Measurements from ENCODE around the gene ARHGEF40.

The ARHGEF40 gene

DNA sequence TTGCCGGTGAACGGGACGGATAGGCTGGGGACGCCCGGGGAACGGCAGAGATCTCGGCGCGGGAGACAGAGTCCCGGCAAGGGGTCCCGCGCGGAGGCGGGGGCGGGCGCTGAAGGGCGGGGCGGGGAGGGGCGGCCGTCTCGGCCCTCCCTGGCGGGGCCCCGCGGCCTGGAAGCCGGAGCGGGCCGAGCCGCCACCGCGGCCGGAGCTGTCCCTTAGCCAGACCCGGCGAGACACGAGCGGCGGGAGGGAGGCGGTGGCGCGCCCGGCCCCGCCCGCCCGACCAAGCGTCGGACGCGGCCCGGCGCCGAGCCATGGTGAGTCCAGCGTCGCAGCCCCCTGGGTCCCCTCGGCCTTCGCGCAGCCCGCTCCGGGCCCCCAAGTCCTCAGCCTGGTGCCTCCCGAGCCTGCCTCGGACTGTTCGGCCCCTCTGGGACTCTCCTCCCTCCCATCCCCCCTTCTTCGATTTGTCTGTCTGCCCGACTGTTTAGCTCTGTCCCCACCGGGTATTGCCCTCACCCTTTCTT is at the start of gene ARHGEF40:
TSS of gene ARHGEF40 (plus strand) at position 222 of the 527 bp plus-strand sequence. CDS start at position 315, 93 bp downstream.
- DNase-seq: peak; percentile 54

DNA sequence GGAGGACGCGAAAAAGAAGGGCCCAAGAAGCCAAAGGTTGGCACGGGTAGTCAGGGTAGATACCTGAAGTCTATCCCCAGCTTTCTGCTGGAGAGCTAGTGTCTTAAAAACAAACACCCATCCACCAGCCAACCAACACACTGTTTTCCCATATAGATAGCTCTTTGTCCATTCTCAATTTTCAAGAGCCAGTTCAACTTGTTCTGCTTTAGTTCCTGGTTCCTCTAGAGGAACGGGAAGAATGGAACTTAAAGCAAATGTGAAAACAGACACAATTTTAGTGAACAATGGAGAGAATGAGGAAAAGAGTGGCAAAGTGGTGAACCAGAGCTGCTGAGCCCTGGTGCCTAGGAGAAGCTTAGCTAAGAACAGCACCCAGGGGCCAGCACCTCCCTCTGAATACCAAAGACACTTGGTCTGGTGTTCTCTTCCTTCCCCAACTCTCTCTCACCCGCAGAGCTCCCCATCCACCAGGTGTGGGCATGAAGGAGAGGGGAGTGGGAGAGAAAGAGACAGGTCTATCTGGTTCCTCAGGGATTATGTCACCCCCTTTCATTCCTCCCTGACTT is 49.0 kb upstream of the ARHGEF40 start:
- no peak for DNase-seq

DNA sequence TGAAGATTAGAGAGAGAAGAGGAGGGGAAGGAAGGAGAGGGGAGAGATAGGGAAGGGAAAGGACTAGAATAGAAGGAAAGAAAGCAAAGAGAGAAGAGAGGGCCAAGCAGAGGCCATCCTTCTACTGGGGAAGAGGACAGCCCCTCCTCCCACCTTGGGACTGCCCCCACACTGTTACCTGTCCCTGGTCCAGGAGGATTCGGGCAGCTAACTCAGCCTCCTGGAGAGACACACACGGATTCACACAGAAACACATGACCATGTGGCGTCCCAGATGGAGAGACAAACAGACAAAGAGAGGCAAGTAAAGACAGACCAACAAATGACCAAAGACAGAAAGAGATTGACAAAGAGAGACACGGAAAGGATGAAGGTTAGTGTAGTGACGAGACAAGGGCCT is 47.4 kb upstream of the ARHGEF40 start:
- DNase-seq: no peak

DNA sequence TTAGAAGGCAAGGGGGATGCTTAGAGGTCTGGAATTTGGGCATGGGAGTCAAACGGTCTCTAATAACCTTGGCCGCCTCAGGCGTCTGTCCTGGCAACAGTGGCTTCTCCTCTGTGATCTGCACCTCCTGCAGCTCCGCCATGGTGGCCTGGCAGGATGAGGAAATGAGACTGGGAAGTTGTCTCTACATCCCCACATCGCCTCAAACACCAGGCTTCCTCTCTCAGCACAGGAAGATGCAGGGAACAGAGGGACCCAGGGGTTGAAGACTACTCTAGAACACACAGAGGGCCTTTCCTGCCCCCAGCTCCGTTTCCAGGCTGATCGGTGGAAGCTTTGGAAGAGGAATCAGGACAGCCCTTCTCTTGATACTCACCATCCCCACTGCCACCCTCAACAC is 46.9 kb upstream of the ARHGEF40 start:
- DNase-seq: no peak

DNA sequence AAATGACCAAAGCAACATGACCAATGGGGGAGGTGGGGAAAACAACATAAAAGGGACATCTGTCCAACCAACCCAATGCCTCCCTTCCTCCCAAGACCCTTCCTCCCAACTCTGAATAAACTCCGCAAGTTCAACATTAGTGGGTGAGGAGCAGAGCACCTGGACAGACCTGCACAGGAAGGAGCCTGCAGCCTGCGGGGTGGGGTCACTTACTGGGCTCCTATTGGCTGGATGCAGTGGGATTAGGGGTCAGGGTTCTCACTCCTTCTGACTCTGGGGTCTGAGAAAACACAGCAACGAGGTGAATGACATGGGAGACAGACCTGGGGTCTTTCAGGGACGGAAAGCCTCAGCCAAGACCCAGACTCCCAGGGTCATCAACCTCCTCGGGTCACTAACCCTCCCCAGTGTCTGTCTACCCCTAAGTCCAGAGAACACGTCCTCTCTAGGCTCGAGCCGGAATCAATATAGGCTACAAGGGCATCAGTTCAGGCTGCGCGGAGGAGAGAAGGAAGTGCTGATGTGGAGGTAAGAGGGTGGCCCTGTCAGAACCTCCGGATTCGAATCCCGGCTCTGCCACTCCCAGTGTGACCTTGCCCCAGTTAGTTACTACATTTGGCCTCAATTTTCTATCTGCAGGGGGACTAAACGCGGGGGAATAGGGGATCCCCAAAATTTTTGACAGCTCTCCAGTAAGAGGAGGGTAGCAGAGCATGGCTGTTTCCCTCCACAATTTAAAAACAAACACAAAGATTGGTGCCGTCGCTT is 46.1 kb upstream of the ARHGEF40 start:
- no peak for DNase-seq

DNA sequence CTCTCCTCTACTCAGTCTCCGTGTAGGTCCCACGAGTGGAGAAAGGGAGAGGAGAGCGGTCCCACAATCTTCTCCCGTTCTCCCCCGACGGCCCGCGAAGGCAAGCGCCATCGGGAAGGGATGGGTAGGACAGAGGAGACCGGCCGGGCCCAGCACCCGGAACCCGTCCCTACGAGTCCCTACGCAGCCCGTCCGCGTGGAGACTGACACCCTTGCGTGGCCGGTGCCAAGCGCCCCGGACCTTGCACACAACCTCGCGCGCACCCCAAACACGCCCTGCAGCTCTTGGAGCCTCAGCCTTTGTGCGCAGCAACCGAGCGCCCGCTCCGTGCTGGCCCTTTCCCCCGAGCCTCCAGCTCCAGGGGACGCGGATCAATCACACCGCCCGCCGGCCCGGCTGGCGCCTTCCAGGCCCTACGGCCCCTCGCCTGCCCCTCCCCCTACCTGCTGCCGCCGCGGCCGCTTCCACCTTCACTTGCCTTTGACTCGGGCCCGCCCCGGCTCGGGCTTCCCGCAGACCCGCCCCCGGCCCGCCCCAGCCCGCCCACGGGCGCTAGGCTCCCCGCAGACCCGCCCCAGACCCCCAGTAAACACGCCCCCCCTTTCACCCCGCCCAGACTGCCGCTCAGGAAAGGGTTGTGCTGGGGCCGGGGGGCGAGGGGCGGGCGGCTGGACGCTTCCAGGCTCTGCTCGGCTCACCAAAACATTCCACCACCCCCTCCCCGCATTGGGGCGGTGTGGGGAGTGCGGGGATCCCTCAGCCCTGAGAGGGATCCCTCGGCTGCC is 45.3 kb upstream of the ARHGEF40 start, which contains the start of gene NDRG2:
TSS of gene NDRG2 (minus strand) at position 477 of the 786 bp plus-strand sequence. CDS start 1,746 bp downstream, outside the sequence.
- peak; percentile 79 for DNase-seq

DNA sequence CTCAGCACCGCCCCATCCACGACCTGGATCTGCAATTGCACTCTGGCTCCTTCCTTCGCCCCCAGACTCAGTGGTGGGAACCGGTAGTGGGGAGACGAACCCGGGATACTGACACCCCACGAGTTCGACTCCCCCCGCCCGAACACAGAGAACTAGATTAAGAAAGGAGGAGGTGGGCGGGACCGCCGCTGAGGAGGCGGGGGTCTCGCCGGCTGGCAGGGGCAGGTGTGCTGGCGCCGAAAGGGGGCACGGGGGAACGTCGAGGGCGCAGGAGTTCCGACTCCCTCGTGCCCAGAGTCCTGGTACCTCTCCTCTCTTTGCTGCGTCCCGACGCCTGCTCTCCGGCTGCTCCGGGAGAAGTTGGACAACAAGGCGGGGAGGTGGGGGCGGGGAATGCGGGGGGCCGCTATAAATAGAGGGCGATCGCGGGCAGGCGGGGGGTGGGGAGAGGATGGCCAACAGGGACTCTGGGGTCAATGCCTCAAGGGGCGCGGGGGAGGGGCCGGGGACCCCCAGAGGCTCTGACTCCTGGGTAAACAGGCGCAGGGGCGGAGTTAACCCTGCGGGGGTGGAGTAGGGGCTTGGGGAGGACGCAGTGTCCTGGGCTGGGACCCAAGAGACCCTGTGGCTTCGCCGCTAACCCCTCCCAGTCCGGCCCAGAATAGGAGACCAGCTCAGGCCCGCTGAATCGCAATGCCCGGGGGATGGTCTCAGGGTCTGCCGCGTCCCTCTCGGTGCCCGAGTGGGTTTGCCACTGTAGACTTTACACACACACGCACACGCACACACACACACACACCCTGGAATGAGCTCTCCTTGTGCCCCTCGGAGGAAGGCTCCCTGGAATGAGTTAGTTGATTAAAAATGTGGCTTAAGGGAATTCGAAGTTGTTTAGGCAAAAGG is 44.5 kb upstream of the ARHGEF40 start:
- DNase-seq: peak; percentile 40

DNA sequence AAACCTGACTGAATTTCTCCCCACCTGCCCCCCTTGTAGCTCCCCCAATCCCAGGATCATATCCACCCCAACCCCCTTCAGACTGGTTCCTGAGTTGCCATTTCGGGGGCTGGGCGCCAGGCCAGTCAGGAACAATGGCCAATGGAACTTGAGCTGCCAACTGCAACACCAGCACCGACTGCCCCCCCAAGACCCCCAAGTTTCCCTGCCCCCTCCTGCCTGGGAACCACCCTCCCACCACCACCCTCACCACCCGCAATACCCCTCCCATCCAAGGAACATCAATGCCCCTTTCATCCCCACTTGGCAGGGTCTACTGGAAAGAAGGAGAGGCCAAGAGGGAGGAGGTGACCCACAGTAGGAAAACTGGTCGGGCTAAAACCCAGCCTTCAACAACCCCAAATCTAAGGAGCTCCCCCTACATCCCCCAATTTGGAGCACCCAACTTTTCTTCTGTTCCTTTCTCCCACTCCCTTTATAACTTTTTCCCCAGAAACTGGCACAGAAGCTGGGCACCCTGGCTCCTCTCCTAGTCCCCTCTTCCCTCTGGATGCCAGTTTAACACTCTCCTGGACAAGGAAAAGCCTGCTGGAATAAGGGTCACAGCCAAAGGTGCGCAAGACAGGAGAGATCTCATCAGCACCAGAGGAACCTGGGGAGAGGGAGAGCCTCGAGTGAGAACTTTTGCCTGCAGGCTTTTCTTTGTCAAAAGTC is 43.7 kb upstream of the ARHGEF40 start:
- no peak for DNase-seq

DNA sequence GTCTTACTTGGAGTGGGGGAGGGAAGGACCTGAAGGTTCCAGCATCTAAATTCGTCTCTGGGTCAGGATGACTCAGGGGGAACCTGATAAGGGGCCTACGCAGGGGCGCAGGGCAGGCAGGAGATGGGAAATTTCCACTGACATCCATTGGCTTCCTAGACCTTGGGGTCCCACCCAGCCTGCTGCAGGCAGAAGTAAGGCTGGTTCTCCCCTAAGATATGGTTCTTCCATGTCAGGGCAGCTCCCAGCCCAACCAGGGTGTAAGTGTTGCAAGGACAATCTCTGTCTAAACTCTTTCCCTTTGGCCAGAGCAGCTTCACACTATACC is 43.2 kb upstream of the ARHGEF40 start:
- DNase-seq: no peak

DNA sequence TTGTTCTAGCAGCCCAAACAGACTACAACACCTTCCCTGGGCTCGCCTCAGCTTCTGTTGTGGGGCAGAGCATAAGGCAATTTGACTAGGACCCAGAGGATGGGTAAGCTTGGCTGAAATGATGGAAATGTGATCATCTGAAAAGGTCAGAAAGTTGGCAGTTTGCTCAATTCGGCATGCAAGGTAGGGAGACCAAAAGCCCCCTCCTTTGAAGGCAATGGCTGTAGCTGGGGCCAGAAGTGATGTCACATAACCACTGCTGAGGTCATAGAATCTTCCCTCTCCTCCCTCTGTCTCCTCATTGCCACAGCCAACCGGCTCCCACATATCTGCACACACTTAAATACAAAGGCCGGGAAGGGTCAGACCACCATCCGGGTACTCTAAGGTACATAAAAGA is 40.2 kb upstream of the ARHGEF40 start, which contains the start of gene TPPP2:
TSS of gene TPPP2 (plus strand) at position 301 of the 400 bp plus-strand sequence. CDS start 365 bp downstream, outside the sequence.
- DNase-seq: no peak

DNA sequence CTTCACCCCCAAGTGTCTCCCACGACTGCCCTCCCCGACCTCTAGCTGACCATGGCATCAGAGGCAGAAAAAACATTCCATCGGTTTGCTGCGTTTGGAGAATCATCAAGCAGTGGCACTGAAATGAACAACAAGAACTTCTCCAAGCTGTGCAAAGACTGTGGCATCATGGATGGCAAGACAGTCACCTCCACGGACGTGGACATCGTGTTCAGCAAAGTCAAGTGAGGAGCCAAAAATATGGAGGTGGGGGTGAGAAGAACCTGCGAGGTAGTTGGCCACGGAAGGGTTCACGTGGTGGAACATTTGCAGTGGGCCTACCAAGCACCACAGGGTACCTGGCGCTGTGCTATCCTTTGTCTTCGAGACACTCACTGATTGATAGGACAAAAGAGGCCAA is 39.6 kb upstream of the ARHGEF40 start:
- no peak for DNase-seq

DNA sequence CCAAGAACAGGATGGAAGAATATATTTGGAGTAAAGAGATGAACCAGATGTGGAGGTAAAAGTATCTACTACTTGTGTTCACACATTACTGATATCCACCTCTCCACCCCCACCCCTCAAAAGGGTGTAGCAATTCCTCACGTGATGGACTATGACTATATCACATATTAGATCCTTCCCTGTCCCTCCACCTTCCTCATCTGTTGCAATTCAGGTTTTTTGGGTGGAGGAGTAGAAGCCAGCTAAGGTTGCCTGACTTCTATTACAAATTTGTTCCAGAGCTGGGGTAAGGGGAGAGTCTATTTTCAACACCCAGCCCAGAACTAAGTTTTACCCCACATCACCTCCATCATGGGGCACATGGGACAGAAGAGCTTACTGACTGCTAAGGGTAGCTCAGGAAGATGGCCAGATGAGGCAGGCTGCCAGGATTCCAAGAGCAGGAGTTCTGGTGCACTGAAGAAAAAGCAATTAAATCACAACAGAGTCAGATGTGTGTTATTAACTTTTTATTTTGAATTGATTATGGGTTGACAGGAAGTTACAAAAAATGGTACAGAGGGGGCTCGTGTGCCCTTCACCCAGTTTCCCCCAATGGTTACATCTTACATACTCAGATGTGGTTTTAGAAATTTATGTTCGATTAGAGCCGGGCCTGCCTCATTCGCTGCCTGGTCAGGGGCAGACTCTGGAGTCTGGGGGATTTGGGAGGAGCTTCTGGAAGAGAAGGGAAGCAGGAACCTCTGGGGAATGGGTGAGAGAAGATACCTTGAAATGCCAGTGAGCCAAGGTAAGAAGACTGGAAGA is 37.6 kb upstream of the ARHGEF40 start:
- no peak for DNase-seq

DNA sequence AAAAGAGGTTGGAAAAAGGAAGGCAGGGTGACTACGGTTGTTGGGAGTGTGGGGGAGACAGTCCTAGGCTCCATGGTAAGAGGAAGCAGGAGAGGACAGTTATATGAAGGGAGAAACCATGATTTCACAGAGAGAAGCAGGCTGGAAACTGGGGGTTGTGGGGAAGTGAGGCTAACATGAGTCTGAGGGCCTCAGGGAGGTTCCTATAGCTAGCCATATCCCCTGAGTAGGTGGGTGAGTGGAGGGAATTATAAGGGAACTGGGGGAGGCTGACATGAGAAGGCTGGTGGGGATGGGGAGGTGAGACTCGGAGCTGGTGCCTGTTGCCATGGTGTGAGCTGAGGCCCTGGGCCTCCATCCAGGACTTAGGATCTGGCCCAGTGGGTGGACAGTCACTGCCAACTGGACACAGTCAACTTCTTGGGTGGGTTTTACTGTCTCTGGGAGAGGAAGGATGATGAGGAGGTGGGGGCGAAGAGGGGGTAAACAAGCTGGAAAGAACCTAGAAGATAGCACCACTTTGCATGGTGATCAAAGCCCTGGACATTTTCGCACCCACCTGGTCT is 36.9 kb upstream of the ARHGEF40 start:
- DNase-seq: no peak

DNA sequence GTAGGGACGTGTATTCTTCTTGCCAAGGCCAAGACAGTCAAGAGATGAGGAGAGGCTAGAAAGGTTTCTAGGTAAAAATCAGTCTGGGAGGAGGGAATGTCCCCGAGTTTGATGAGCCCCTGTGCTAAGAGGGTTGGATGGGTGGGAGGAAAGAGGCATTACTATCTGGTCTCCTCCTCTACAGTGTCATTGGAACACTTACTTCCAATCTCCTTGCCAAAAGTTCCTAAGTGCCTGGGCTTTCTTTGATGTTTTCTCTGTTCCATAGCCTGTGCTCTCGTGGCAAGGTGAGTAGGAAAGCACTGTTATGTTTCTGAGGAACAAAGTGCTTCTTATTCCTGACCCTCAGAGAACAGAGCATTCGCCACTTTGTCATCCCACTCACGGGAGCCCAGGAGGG is 35.4 kb upstream of the ARHGEF40 start, which contains the start of gene RNASE13:
TSS of gene RNASE13 (minus strand) at position 101 of the 400 bp plus-strand sequence. CDS start 519 bp downstream, outside the sequence.
- DNase-seq: no peak

DNA sequence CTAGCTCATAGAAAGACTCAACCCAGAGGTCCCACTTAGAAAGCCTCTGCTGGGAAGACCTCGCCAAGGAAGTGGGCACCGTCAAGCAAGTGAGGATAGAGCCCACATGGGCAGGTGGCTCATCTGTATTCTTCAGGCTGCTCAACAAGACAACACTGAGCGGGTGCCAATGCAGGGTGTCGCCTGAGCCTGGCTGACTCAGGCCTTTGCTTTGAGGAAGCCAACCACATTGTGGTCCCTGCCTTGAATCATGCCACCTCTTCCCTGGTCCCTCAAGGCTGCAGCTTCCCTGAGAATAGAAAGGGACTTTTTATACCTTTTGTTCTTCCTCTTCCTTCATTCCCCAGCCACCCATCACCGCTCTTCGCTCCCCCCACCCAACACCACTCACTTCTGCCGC is 33.4 kb upstream of the ARHGEF40 start:
- DNase-seq: no peak

DNA sequence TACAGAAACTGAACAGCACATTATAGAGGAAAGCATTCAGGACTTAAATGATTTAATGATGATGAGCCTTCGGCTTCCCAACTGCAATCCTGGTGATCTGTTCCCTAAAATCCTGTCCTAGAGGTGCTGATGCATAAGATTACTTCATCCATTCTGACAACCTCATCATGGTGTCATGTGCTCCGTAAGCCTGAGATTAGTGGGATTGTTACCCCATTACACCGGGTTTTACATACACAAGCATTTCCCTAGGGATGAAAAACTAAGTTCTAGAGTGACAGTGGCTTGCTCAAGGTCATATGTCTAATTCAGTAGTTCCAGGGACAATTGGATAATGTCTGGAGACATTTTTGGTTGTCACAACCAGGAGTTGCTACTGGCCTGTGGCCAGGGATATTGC is 32.9 kb upstream of the ARHGEF40 start:
- DNase-seq: no peak

DNA sequence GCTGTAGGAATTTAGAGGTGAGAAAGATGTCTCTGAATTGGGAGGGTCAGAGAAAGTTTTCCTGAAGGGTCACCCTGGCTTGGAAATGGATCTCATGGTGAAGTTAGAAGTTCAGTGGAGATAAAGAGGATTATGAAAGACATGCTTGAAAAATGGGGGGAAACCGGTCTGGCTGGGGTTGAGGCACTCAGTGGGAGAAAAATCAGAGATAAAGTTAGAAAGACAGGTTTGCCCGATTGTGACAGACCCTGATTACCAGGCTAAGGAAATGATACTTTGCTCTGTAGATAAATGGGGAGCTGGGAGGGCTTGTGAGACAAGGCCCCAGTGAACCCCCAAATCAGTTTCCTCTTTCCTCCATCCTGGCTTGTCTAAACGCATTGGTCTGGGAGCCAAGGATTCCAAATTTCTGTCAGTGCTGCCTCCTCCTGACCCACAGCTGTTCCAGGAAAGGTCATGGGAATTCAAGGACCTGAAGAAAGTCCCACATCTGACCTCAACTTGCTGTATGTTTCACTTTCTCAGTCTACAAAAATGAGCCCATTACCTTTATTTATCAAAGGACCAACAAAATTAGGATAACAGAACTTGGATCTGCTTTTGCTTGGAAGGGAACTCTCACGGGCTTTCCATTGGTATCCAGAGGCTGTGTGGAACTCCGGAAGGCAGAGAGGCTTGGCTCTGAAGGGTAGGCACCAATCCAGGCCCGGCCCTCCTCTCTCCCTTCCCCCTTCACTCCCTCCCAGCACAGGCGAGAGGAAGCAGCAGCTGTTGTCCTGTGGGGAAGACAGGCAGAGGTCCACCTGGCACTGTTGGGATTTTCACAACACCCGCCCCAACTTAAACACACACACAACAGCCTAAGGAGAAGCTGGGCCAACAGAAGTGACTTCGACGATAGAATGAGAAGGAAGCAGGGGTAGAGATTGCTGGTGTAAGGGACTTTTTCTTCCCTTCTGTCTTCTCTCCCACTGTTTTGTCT is 31.4 kb upstream of the ARHGEF40 start:
- DNase-seq: peak; percentile 67

DNA sequence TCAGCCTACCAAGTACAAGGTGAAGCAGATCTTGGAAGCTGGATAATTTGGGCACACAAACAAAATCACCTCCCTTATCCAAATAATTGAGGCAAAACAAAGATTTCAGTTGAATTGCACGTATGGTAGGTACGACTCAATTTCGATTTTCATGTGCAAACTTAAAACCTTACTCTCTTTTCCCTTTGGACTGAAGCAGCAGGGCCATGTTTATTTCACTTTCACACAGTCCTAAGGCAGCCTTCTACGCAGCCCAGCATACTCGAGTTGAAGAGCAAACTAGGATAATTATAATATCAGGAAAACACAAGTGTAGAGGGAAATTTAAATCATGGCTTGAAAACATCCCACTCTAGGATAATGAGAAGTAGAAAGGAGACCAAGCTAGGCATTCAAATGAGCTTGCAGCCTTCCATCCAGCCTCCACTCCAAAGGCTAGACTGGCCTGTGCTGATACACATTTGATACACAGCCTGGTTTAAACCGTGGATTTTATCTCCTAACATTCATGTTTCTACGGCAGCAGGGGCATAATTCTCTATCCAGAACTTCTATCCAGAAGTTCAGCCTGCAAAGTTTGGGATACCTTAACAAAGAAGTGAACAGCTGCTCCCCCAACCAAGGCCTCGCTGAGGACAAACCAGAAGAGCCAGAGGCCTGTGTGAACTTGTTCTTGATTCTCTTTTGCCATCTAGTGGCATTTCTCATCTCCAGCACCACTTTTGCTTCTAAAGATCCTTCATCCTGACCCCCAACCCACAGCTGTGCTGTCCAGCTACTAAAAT is 30.3 kb upstream of the ARHGEF40 start:
- peak; percentile 56 for DNase-seq

Measured in NCI-H69 (cell line).